ENCODE data around the gene PHTF2. TPM values are rescaled to one million over a fixed set of nuclear protein-coding genes. Genes with fewer than 3 reads are reported as not detected.
"Not testable (repeated sequence)": the region's sequence is repeated elsewhere in the genome, so short reads cannot be mapped to it uniquely, and the experiment has no call there.

Gene PHTF2
- total and polyA plus RNA-seq, 9 donors = 7.0 to 22.2 (median 12.7) TPM

GRCh38 chr7:77862691-77863090 is 64.1 kb downstream of the PHTF2 start:
- H3K27me3 ChIP-seq = no peaks in the 10 kb centered on the region
- DNase-seq = no peak
- no peak overlapping the region for H3K27ac ChIP-seq
- H3K4me3 ChIP-seq = no peak overlapping the region
- no peaks in the 10 kb centered on the region for H3K9me3 ChIP-seq
- 70 to 90% (median 78%) methylated on average over 1 of the region's 1 CpG for WGBS, 3 donors
- TF ChIP-seq POLR2A (IDR thresholded peaks at IDR 0.05) = no peak
- intact Hi-C loops (cut with DNase I) = no loop called here
- no peaks in the 10 kb centered on the region for H3K4me1 ChIP-seq (ENCODE audit: insufficient read depth)
- no peaks in the 10 kb centered on the region for H3K36me3 ChIP-seq

- Histone ChIP-seq H3K4me3 (no peak overlapping the region), H3K27ac (no peak overlapping the region), H3K27me3 (no peaks in the 10 kb centered on the region), H3K9me3 (no peaks in the 10 kb centered on the region), H3K36me3 (no peaks in the 10 kb centered on the region), H3K4me1 (ENCODE audit: insufficient read depth) (no peaks in the 10 kb centered on the region)
- no peak for TF ChIP-seq POLR2A (IDR thresholded peaks at IDR 0.05)
- TF ChIP-seq EP300 (IDR thresholded peaks at IDR 0.05) = no peak
- no peak for TF ChIP-seq CTCF (IDR thresholded peaks at IDR 0.05)
- intact Hi-C loops (cut with DNase I) = no loop called here
- WGBS, 3 donors = 85 to 99% (median 93%) methylated on average over 2 of the region's 2 CpGs
- DNase-seq = no peak
Measured at GRCh38 chr7:77863860-77864259, 65.3 kb downstream of the PHTF2 start.

GRCh38 chr7:77866370-77866769 is 67.8 kb downstream of the PHTF2 start:
- H3K36me3 ChIP-seq = no peaks in the 10 kb centered on the region
- TF ChIP-seq POLR2A (IDR thresholded peaks at IDR 0.05) = no peak
- TF ChIP-seq EP300 (IDR thresholded peaks at IDR 0.05) = no peak
- TF ChIP-seq CTCF (IDR thresholded peaks at IDR 0.05) = no peak
- WGBS, 3 donors = 18 to 36% (median 19%) methylated on average over 3 of the region's 3 CpGs
- no peaks in the 10 kb centered on the region for H3K4me1 ChIP-seq (ENCODE audit: insufficient read depth)
- H3K9me3 ChIP-seq = no peaks in the 10 kb centered on the region
- DNase-seq = no peak
- H3K27ac ChIP-seq = no peak overlapping the region
- no peak overlapping the region for H3K4me3 ChIP-seq
- no peaks in the 10 kb centered on the region for H3K27me3 ChIP-seq
- intact Hi-C loops (cut with DNase I) = no loop called here

- 27 to 52% (median 36%) methylated on average over 3 of the region's 3 CpGs for WGBS, 3 donors
- H3K27ac ChIP-seq = no peak overlapping the region
- no peak for DNase-seq
- intact Hi-C loops (cut with DNase I) = no loop called here
- no peaks in the 10 kb centered on the region for H3K27me3 ChIP-seq
- no peaks in the 10 kb centered on the region for H3K36me3 ChIP-seq
- TF ChIP-seq EP300 (IDR thresholded peaks at IDR 0.05) (no peak), CTCF (IDR thresholded peaks at IDR 0.05) (no peak), POLR2A (IDR thresholded peaks at IDR 0.05) (no peak)
- H3K4me3 ChIP-seq = no peak overlapping the region
- no peaks in the 10 kb centered on the region for H3K9me3 ChIP-seq
- H3K4me1 ChIP-seq (ENCODE audit: insufficient read depth) = no peaks in the 10 kb centered on the region
Measured at GRCh38 chr7:77866786-77867536, 68.4 kb downstream of the PHTF2 start.

- no peak for TF ChIP-seq EP300 (IDR thresholded peaks at IDR 0.05)
- no peak for TF ChIP-seq CTCF (IDR thresholded peaks at IDR 0.05)
- TF ChIP-seq POLR2A (IDR thresholded peaks at IDR 0.05) = no peak
- Histone ChIP-seq H3K4me3 (no peak overlapping the region), H3K27ac (no peak overlapping the region), H3K36me3 (no peaks in the 10 kb centered on the region), H3K27me3 (no peaks in the 10 kb centered on the region), H3K9me3 (no peaks in the 10 kb centered on the region), H3K4me1 (ENCODE audit: insufficient read depth) (no peaks in the 10 kb centered on the region)
- intact Hi-C loops (cut with DNase I) = no loop called here
- WGBS, 3 donors = 89 to 97% (median 92%) methylated on average over 1 of the region's 1 CpG
- no peak for DNase-seq
Measured at GRCh38 chr7:77867537-77867865, 68.9 kb downstream of the PHTF2 start.

- H3K4me1 ChIP-seq (ENCODE audit: insufficient read depth); H3K9me3 ChIP-seq; H3K4me3 ChIP-seq; DNase-seq; intact Hi-C loops (cut with DNase I); H3K36me3 ChIP-seq; H3K27ac ChIP-seq; H3K27me3 ChIP-seq: not testable (repeated sequence)
- 100% methylated on average over 1 of the region's 1 CpG for WGBS, 3 donors
Measured at GRCh38 chr7:77872256-77872655, 73.7 kb downstream of the PHTF2 start.

- H3K4me3 ChIP-seq; H3K27ac ChIP-seq; H3K27me3 ChIP-seq; H3K36me3 ChIP-seq; intact Hi-C loops (cut with DNase I); DNase-seq; H3K9me3 ChIP-seq; H3K4me1 ChIP-seq (ENCODE audit: insufficient read depth): not testable (repeated sequence)
- 61 to 68% (median 66%) methylated on average over 7 of the region's 7 CpGs for WGBS, 3 donors
Measured at GRCh38 chr7:77873416-77874327, 75.1 kb downstream of the PHTF2 start.

Data from ovary (tissue), 9 donors.